Measurements from ENCODE around the gene HERPUD1.

HERPUD1 gene

GRCh38 chr16:56916571-56917403 is 15.2 kb upstream of the HERPUD1 start:
- no peak overlapping the region for H3K4me3 ChIP-seq (ENCODE audit: low read depth, low read length)
- no peak for DNase-seq (ENCODE audit: low read depth)
- TF ChIP-seq CTCF (IDR thresholded peaks at IDR 0.05; ENCODE audit: control insufficient read depth, extremely low read depth, insufficient read depth) = no peak

GRCh38 chr16:56918467-56919012 is 13.4 kb upstream of the HERPUD1 start:
- no peak for TF ChIP-seq CTCF (IDR thresholded peaks at IDR 0.05; ENCODE audit: control insufficient read depth, extremely low read depth, insufficient read depth)
- H3K4me3 ChIP-seq (ENCODE audit: low read depth, low read length) = no peak overlapping the region
- DNase-seq (ENCODE audit: low read depth) = no peak

GRCh38 chr16:56919099-56919800 is 12.7 kb upstream of the HERPUD1 start:
- no peak for TF ChIP-seq CTCF (IDR thresholded peaks at IDR 0.05; ENCODE audit: control insufficient read depth, extremely low read depth, insufficient read depth)
- no peak overlapping the region for H3K4me3 ChIP-seq (ENCODE audit: low read depth, low read length)
- DNase-seq (ENCODE audit: low read depth) = peak; percentile 79

- TF ChIP-seq CTCF (IDR thresholded peaks at IDR 0.05; ENCODE audit: control insufficient read depth, extremely low read depth, insufficient read depth) = no peak
- DNase-seq (ENCODE audit: low read depth) = no peak
- no peak overlapping the region for H3K4me3 ChIP-seq (ENCODE audit: low read depth, low read length)
These were observed 10.4 kb upstream of the HERPUD1 start for GRCh38 chr16:56921571-56921970.

GRCh38 chr16:56923481-56924091 is 8.4 kb upstream of the HERPUD1 start:
- H3K4me3 ChIP-seq (ENCODE audit: low read depth, low read length) = no peak overlapping the region
- no peak for TF ChIP-seq CTCF (IDR thresholded peaks at IDR 0.05; ENCODE audit: control insufficient read depth, extremely low read depth, insufficient read depth)
- DNase-seq (ENCODE audit: low read depth) = no peak

- TF ChIP-seq CTCF (IDR thresholded peaks at IDR 0.05; ENCODE audit: control insufficient read depth, extremely low read depth, insufficient read depth) = no peak
- no peak for DNase-seq (ENCODE audit: low read depth)
- H3K4me3 ChIP-seq (ENCODE audit: low read depth, low read length) = no peak overlapping the region
These were observed 4.5 kb upstream of the HERPUD1 start for GRCh38 chr16:56927471-56927870.

All from LNCaP clone FGC (cell line).